ENCODE data around the gene UBTD1. TPM values are rescaled to one million over a fixed set of nuclear protein-coding genes. Genes with fewer than 3 reads are reported as not detected.

The UBTD1 gene
- total RNA-seq, 3 donors from 2014 or later: 0.49 to 7.3 (median 3.4) TPM

DNA sequence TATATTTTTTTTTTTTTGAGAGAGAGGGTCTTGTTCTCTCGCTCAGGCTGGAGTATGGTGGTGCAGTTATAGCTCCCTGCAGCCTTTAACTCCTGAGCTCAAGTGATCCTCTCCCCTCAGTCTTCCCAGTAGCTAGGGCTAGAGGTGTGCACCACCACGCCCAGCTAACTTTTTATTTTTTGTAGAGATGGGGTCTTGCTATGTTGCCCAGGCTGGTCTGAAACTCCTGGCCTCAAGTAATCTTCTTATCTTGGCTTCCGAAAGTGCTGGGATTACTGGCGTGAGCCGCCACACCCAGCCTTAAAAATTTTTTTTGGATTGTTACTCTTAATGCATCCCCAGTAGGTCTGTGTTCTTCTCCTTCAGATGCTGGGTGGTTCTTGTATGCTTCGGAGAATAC, 4.2 kb downstream of the UBTD1 start:
- Histone ChIP-seq H3K9me3 (no peaks in the 10 kb centered on the region), H3K4me3 (no peak overlapping the region), H3K36me3 (ENCODE audit: low read depth) (no peaks in the 10 kb centered on the region), H3K4me1 (ENCODE audit: low read depth) (peaks cover 4% of the 10 kb centered on the region)
- DNase-seq (no peak), ATAC-seq (no peak)
- intact Hi-C loops (cut with DNase I, micrococcal nuclease): no loop called here
- TF ChIP-seq, protein P1, sequence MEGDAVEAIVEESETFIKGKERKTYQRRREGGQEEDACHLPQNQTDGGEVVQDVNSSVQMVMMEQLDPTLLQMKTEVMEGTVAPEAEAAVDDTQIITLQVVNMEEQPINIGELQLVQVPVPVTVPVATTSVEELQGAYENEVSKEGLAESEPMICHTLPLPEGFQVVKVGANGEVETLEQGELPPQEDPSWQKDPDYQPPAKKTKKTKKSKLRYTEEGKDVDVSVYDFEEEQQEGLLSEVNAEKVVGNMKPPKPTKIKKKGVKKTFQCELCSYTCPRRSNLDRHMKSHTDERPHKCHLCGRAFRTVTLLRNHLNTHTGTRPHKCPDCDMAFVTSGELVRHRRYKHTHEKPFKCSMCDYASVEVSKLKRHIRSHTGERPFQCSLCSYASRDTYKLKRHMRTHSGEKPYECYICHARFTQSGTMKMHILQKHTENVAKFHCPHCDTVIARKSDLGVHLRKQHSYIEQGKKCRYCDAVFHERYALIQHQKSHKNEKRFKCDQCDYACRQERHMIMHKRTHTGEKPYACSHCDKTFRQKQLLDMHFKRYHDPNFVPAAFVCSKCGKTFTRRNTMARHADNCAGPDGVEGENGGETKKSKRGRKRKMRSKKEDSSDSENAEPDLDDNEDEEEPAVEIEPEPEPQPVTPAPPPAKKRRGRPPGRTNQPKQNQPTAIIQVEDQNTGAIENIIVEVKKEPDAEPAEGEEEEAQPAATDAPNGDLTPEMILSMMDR (IDR thresholded peaks at IDR 0.05): no peak

DNA sequence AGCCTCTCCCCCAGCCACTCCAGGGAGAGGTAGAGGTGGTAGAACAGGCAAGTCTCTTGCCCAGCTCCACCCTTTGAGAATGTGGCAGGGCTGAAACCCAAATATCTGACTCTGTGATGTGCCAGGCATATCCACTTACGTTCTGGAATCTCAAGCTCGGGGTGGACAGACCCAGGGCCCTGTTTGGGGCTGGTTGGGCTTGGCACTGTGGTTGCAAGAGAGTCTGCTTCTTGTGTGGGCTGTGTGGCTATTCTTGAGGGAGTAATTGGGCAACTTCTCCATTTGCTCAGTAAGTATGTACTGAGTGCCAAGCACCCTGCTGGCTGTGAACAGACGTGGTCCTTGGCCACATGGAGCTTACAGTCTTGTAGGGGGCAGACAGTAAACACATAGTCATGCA, 4.7 kb downstream of the UBTD1 start:
- no peak for DNase-seq
- TF ChIP-seq, protein P1 (IDR thresholded peaks at IDR 0.05): no peak
- Histone ChIP-seq H3K4me1 (ENCODE audit: low read depth) (peaks cover 4% of the 10 kb centered on the region), H3K4me3 (no peak overlapping the region), H3K9me3 (no peaks in the 10 kb centered on the region), H3K36me3 (ENCODE audit: low read depth) (no peaks in the 10 kb centered on the region)
- ATAC-seq: no peak
- intact Hi-C loops (cut with DNase I, micrococcal nuclease): no loop called here

DNA sequence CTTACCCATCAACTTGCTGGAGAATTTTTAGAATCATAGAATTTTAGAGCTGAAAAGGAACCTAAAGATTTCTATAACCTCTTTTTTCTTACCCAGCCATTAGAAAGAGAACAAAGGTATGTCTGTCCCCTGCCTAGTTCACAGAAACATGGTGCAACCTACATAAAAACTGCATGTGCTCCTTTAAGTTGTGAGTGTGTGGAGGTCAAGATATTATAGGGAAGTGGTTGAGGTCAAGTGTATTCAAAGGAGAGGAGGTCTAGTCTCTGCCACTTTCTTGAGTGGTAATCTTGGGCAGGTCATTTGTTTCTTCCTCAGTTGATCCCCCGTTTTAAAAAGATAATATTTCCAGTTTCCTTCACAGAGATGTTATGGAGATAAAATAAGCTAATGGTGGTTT, 6.4 kb downstream of the UBTD1 start:
- peaks cover 2% of the 10 kb centered on the region for H3K4me1 ChIP-seq (ENCODE audit: low read depth)
- no peaks in the 10 kb centered on the region for H3K36me3 ChIP-seq (ENCODE audit: low read depth)
- DNase-seq (no peak), ATAC-seq (no peak)
- intact Hi-C loops (cut with DNase I, micrococcal nuclease): no loop called here
- TF ChIP-seq, protein P1 (IDR thresholded peaks at IDR 0.05): no peak
- H3K4me3 ChIP-seq: no peak overlapping the region
- H3K9me3 ChIP-seq: no peaks in the 10 kb centered on the region

DNA sequence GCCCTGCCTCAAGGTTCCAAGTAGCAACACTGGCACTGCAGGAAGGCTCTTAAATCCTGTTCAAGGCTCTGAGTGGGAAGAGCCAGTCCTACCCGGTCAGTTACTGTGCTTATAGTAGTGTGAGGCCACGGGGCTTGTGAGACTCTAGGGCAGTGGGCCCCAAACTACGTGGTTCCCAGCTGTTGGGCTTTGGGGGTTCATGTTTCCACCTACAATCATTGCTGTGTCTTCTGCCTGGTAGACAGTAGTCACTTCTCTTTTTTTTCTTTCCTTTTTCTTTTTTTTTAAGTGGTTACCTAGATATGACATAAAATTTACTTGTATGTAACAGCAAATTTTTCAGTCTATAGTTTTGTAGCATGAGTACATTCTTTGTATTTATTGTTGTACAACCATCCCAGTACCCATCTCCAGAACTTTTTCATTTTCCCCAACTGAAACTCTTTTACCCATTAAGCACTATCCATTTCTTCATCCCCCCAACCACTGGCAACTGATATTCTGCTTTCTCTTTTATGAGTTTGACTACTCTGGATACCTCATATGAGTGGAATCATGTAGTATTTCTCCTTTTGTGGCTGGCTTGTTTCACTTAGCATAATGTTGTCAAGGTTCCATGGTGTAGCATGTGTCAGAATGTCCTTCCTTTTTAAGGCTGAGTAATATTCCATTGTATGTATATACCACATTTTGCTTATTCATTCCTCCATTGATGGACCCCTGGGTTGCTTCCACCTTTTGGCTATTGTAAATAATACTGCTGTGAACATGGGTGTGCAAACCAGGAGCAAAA, 7.7 kb downstream of the UBTD1 start:
- intact Hi-C loops (cut with DNase I, micrococcal nuclease): no loop called here
- DNase-seq: no peak
- TF ChIP-seq, protein P1 (IDR thresholded peaks at IDR 0.05): no peak

DNA sequence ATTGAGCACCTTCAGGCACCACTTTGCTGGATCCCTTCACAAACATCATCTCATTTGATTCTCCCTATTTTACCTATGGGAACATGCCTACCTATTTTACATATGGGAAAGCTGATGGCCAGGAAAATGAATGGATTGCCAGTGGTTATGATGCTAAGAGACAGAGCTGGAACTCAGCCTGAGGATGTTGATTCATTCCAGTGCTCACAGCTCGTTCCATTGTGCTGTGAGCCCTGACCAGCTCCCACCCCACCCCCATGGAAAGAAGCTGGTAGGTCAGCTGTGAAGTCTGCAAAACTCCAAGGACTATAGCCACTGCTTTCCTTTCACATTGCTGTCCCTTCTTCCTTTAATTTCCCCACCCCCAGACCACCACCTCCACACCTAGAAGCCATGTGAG, 9.6 kb downstream of the UBTD1 start:
- ATAC-seq (no peak), DNase-seq (no peak)
- no peaks in the 10 kb centered on the region for H3K4me1 ChIP-seq (ENCODE audit: low read depth)
- intact Hi-C loops (cut with DNase I, micrococcal nuclease): no loop called here
- no peaks in the 10 kb centered on the region for H3K36me3 ChIP-seq (ENCODE audit: low read depth)
- no peaks in the 10 kb centered on the region for H3K9me3 ChIP-seq
- H3K4me3 ChIP-seq: no peak overlapping the region
- TF ChIP-seq, protein P1 (IDR thresholded peaks at IDR 0.05): no peak

More for the DNA sequence above, 7.7 kb downstream of the UBTD1 start:
- no peaks in the 10 kb centered on the region for H3K36me3 ChIP-seq (ENCODE audit: low read depth)
- H3K4me1 ChIP-seq (ENCODE audit: low read depth): no peaks in the 10 kb centered on the region
- H3K9me3 ChIP-seq: no peaks in the 10 kb centered on the region
- H3K4me3 ChIP-seq: no peak overlapping the region
- ATAC-seq: no peak
